GM12891 (cell line): ENCODE measurements around the gene BSPRY.

ENCODE experiments used
- DNase-seq: peaks from one replicate; pipeline ENCODE4 v3.0.0; 2011; ENCODE audit warnings: low spot score; ENCODE audit not compliant: insufficient read length
- FAIRE-seq: peaks from 2 replicates; lab custom pipeline; 2011; peaks lifted over from hg19 to GRCh38; lab: Jason Lieb, UNC
- PAX5 ChIP-seq: IDR thresholded peaks from 2 replicates; pipeline ENCODE4 v1.6.1; 2011; ENCODE audit warnings: low read length, moderate library complexity, mild to moderate bottlenecking; ENCODE audit not compliant: insufficient read depth, severe bottlenecking
- POLR2A ChIP-seq: IDR thresholded peaks from 2 replicates; pipeline ENCODE4 v1.6.1; 2011; ENCODE audit warnings: low read depth, low read length, control low read depth
- POLR2AphosphoS5 ChIP-seq: IDR thresholded peaks from 2 replicates; pipeline ENCODE4 v1.6.1; 2011; ENCODE audit warnings: low read depth, low read length, control low read depth
- POU2F2 ChIP-seq: IDR thresholded peaks from 2 replicates; pipeline ENCODE4 v1.6.1; 2011; ENCODE audit warnings: low read depth, mild to moderate bottlenecking, control low read depth, low read length, moderate library complexity
- SPI1 ChIP-seq: IDR thresholded peaks from 2 replicates; pipeline ENCODE4 v1.6.1; 2011; ENCODE audit warnings: low read depth, low read length, control low read depth
- TAF1 ChIP-seq: IDR thresholded peaks from 2 replicates; pipeline ENCODE4 v1.6.1; 2011; ENCODE audit warnings: low read depth, low read length, control low read depth

BSPRY gene

GRCh38 chr9:113337714-113338113 is 11.6 kb upstream of the BSPRY start:
- FAIRE-seq (no peak), DNase-seq (no peak)
- TF ChIP-seq SPI1 (no peak), POLR2AphosphoS5 (no peak), PAX5 (no peak), POU2F2 (no peak), TAF1 (no peak), POLR2A (no peak)

GRCh38 chr9:113340011-113340699 is 9.2 kb upstream of the BSPRY start, which contains the start of gene WDR31:
Gene WDR31 (minus strand): TSS chr9:113340275. CDS start chr9:113332022, 8,253 bp downstream.
- TF ChIP-seq TAF1 = peak; percentile 80
- peak; percentile 90 for TF ChIP-seq PAX5
- peak; percentile 79 for TF ChIP-seq POLR2A
- peak; percentile 47; the same call in 1 of the 2 replicates for TF ChIP-seq SPI1
- TF ChIP-seq POU2F2 = no peak
- peak; percentile 67; the same call in 1 of the 2 replicates for TF ChIP-seq POLR2AphosphoS5
- DNase-seq = peak; percentile 88
- peak; percentile 80 for FAIRE-seq

GRCh38 chr9:113341712-113342410 is 7.5 kb upstream of the BSPRY start:
- TF ChIP-seq PAX5 (no peak), TAF1 (no peak), POU2F2 (no peak), POLR2A (no peak), POLR2AphosphoS5 (no peak), SPI1 (no peak)
- FAIRE-seq = no peak
- DNase-seq = no peak

- TF ChIP-seq SPI1 = no peak
- no peak for TF ChIP-seq TAF1
- no peak for TF ChIP-seq POLR2AphosphoS5
- TF ChIP-seq PAX5 = no peak
- no peak for TF ChIP-seq POU2F2
- TF ChIP-seq POLR2A = no peak
- FAIRE-seq = no peak
- DNase-seq = no peak
These were observed 5.6 kb upstream of the BSPRY start for GRCh38 chr9:113343732-113344231.

- FAIRE-seq = no peak
- no peak for DNase-seq
These were observed 4.2 kb upstream of the BSPRY start for GRCh38 chr9:113345190-113345589.

DNA sequence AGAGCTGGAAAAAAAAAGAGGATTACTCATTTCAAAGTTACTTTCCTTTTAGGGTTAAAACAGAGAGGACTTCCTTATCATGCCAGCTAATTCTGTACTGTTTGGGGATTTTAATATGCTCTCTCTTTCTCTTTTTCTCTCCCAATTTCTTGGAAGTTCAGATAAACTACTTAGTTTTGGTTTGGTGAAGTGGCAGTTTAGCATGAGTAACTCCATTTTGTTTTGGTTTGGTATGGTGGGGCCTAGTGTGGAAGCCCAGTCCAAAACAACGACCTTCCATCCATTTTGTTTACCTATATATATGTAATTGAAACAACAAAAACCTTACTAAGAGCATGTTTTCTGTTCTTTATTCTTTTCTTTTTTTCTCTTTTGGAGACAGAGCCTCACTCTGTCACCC is 3.7 kb upstream of the BSPRY start:
- TF ChIP-seq POLR2A = no peak
- TF ChIP-seq TAF1 = no peak
- TF ChIP-seq POLR2AphosphoS5 = no peak
- TF ChIP-seq POU2F2 = no peak
- TF ChIP-seq PAX5 = no peak
- TF ChIP-seq SPI1 = no peak
- FAIRE-seq (no peak), DNase-seq (no peak)

More at GRCh38 chr9:113345190-113345589, 4.2 kb upstream of the BSPRY start:
- TF ChIP-seq TAF1 (no peak), POLR2AphosphoS5 (no peak), POLR2A (no peak), POU2F2 (no peak), SPI1 (no peak), PAX5 (no peak)

DNA sequence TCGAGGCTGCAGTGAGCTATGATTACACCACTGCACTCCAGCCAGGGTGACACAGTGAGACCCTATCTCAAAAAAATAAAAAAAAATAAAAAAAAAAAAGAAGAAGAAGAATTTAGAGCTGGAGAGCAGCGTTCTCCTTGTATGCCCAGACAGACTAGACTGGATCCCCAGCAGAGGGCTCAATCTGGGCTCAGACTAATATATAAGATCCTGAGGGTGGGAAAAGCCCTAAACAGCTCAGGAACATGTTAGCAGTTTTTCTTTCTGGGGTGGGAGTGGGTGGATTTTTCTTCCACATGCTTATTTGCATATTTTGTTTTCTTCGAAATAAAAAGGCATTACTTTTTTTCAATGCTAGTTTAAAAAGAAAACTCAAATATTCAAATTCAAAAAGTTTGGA is 904 bp upstream of the BSPRY start:
- no peak for TF ChIP-seq TAF1
- FAIRE-seq = no peak

DNA sequence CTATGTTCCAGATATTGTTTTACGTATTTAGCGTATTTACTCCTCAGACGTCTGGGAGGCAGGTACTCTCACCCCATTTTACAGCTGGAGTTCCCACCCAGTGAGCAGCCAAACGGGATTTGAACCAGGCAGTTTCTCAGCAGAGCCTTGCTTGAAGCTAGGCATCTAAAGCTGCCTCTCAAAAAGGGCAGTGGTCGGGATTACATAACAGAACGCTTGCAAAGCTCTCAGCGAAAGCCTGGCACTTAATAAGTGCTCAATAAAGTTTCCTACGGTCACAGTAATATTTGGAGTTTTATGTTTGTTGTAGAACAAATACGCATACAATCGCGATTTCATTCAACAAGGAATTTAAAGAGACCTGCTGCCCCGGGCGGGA is 286 bp upstream of the BSPRY start:
- TF ChIP-seq PAX5 (no peak), SPI1 (no peak), POLR2AphosphoS5 (no peak), TAF1 (no peak), POU2F2 (no peak), POLR2A (no peak)
- DNase-seq (no peak), FAIRE-seq (no peak)

More for the DNA sequence above, 904 bp upstream of the BSPRY start:
- DNase-seq = no peak

GRCh38 chr9:113350107-113350661 is 843 bp downstream of the BSPRY start:
- FAIRE-seq = peak; percentile 81
- TF ChIP-seq TAF1 = no peak
- TF ChIP-seq PAX5 = no peak
- TF ChIP-seq POU2F2 = no peak
- TF ChIP-seq POLR2AphosphoS5 = no peak
- no peak for TF ChIP-seq SPI1
- no peak for TF ChIP-seq POLR2A
- DNase-seq = no peak
